K562 (cell line): Measurements from ENCODE around the gene EEF2. TPM values are rescaled to one million over a fixed set of nuclear protein-coding genes. Genes with fewer than 3 reads are reported as not detected.

Experiments
- ATF2 ChIP-seq: sonication (generic); formaldehyde crosslinking; IDR thresholded peaks from 2 replicates; pipeline ENCODE4 v1.8.1; 2022; ENCODE audit warnings: missing genetic modification reagents
- ELK1 ChIP-seq: sonication (generic); formaldehyde crosslinking; IDR thresholded peaks from 2 replicates; pipeline ENCODE4 v1.8.1; 2022; ENCODE audit warnings: missing genetic modification reagents
- HDGF ChIP-seq: fragments of 450-650 bp; IDR thresholded peaks from 2 replicates; pipeline ENCODE4 v1.6.1; 2016
- KDM2B ChIP-seq: fragments of 250-450 bp; sonication (Bioruptor Pico); IDR thresholded peaks from 2 replicates; pipeline ENCODE4 v1.8.0; 2021; ENCODE audit warnings: mild to moderate bottlenecking, moderate library complexity
- KLF1 ChIP-seq: fragments of 450-650 bp; IDR thresholded peaks from 2 replicates; pipeline ENCODE4 v1.6.1; 2016; ENCODE audit warnings: missing genetic modification characterization, missing compliant biosample characterization
- MCM2 ChIP-seq: fragments of 450-650 bp; IDR thresholded peaks from 2 replicates; pipeline ENCODE4 v1.6.1; 2017; ENCODE audit warnings: low read depth, mild to moderate bottlenecking
- NRF1 ChIP-seq, 2 experiments: fragments of 450-650 bp; IDR thresholded peaks in 1 of 2; conservative IDR thresholded peaks in 1 of 2; 2 replicates each; pipeline ENCODE4 v1.6.1; 2014; ENCODE audit warnings: mild to moderate bottlenecking in 2 of 2
- SMAD4 ChIP-seq: fragments of 250-450 bp; sonication (Bioruptor Pico); conservative IDR thresholded peaks from 2 replicates; pipeline ENCODE4 v1.8.0; 2021; ENCODE audit warnings: inconsistent platforms, mild to moderate bottlenecking, moderate library complexity
- TEAD1 ChIP-seq, 2 experiments: fragments of 450-650 bp in 1 of 2; sonication (generic) in 1 of 2; formaldehyde crosslinking; IDR thresholded peaks; 2 replicates each; pipeline versions ENCODE4 v1.4.0 to v1.8.0; 2020 to 2022; ENCODE audit warnings: mild to moderate bottlenecking in 2 of 2, missing genetic modification reagents in 1 of 2
- YY1 ChIP-seq, 3 experiments: IDR thresholded peaks; 2 replicates each; pipeline ENCODE4 v1.6.1; 2011; ENCODE audit warnings: low read length in 2 of 3, mild to moderate bottlenecking in 2 of 3, moderate library complexity in 2 of 3, borderline replicate concordance in 1 of 3, control low read depth in 1 of 3, low read depth in 1 of 3; ENCODE audit not compliant: insufficient read depth in 3 of 3, insufficient replicate concordance in 2 of 3, control insufficient read depth in 1 of 3, insufficient read length in 1 of 3; ENCODE audit errors: extremely low read depth in 1 of 3
- ZFP36 ChIP-seq: fragments of 150-350 bp; IDR thresholded peaks from 2 replicates; pipeline ENCODE4 v1.6.1; 2018; ENCODE audit warnings: low read length, low read depth; ENCODE audit not compliant: partially characterized antibody
- ZNF134 ChIP-seq: fragments of 250-450 bp; sonication (Bioruptor Pico); conservative IDR thresholded peaks from 2 replicates; pipeline ENCODE4 v1.4.0; 2020
- ZNF445 ChIP-seq: fragments of 250-450 bp; sonication (Bioruptor Pico); IDR thresholded peaks from 2 replicates; pipeline ENCODE4 v1.4.0; 2020; ENCODE audit warnings: low read depth, mild to moderate bottlenecking, moderate library complexity
- ZNF778 ChIP-seq: fragments of 450-650 bp; formaldehyde crosslinking; IDR thresholded peaks from 2 replicates; pipeline ENCODE4 v1.4.0; 2020; ENCODE audit warnings: mild to moderate bottlenecking, moderate library complexity
- polyA plus RNA-seq, 8 experiments: library from polyadenylated mRNA; depleted of rRNA in 4 of 8; stranded (reverse) in 5 of 8; unstranded in 3 of 8; fragments of >200 nt; fragmentation: Nextera tagmentation in 2 of 8; fragmentation: Illumina TruSeq in 1 of 8; extraction: Ambion mirVana in 2 of 8; extraction: Trizol in 1 of 8; gene quantifications; 2 replicates each; pipeline versions ENCODE4 v1.2.1 to v1.2.3, GENCODE V29; 2011 to 2014; ENCODE audit warnings: inconsistent platforms in 1 of 8, missing spikeins in 1 of 8
- total RNA-seq, 7 experiments: library from RNA; depleted of rRNA in 6 of 7; stranded (reverse); fragments of >200 nt in 6 of 7; fragmentation: Illumina TruSeq in 2 of 7; extraction: Trizol in 2 of 7; gene quantifications; 2 replicates each; pipeline versions ENCODE4 v1.2.1 to v1.2.3, GENCODE V29; 2011 to 2021; ENCODE audit warnings: low replicate concordance in 1 of 7
- TF ChIP-seq, protein P1 (sequence below): sonication (generic); formaldehyde crosslinking; IDR thresholded peaks from 2 replicates; pipeline ENCODE4 v1.8.0; 2022; ENCODE audit warnings: mild to moderate bottlenecking, missing genetic modification reagents
- TF ChIP-seq, protein P2 (sequence below): fragments of 450-650 bp; formaldehyde crosslinking; IDR thresholded peaks from 2 replicates; pipeline ENCODE4 v1.4.0; 2020; ENCODE audit warnings: mild to moderate bottlenecking, moderate library complexity

EEF2 gene
- total and polyA plus RNA-seq, 9 of the 15 experiments (the other 6 are each of a cell fraction or from before 2014, with no cell fraction given), result 372 to 3,003 (median 1,453) TPM

- no peak for TF ChIP-seq ZFP36
- no peak for TF ChIP-seq ZNF778
- TF ChIP-seq ELK1 (CRISPR knock-in tag), result peak; percentile 61; the same call in 1 of the 2 replicates
- no peak for TF ChIP-seq ZNF445
- TF ChIP-seq KLF1 (tag), result no peak
- peak; percentile 52; the same call in 1 of the 2 replicates for TF ChIP-seq ATF2
- TF ChIP-seq, protein P1, sequence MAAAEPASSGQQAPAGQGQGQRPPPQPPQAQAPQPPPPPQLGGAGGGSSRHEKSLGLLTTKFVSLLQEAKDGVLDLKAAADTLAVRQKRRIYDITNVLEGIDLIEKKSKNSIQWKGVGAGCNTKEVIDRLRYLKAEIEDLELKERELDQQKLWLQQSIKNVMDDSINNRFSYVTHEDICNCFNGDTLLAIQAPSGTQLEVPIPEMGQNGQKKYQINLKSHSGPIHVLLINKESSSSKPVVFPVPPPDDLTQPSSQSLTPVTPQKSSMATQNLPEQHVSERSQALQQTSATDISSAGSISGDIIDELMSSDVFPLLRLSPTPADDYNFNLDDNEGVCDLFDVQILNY, result no peak
- TF ChIP-seq HDGF, result no peak
- TF ChIP-seq TEAD1 (CRISPR knock-in tag; IDR thresholded peaks at IDR 0.05), result no peak
- no peak for TF ChIP-seq MCM2
- no peak for TF ChIP-seq NRF1 (conservative IDR thresholded peaks at IDR 0.05 in 1 of 2, IDR thresholded peaks at IDR 0.05 in 1 of 2)
- TF ChIP-seq ZNF134 (CRISPR knock-in tag), result no peak
- TF ChIP-seq, protein P2, sequence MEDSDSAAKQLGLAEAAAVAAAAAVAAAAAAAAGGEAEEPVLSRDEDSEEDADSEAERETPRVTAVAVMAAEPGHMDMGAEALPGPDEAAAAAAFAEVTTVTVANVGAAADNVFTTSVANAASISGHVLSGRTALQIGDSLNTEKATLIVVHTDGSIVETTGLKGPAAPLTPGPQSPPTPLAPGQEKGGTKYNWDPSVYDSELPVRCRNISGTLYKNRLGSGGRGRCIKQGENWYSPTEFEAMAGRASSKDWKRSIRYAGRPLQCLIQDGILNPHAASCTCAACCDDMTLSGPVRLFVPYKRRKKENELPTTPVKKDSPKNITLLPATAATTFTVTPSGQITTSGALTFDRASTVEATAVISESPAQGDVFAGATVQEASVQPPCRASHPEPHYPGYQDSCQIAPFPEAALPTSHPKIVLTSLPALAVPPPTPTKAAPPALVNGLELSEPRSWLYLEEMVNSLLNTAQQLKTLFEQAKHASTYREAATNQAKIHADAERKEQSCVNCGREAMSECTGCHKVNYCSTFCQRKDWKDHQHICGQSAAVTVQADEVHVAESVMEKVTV (CRISPR knock-in tag), result no peak
- no peak for TF ChIP-seq SMAD4 (CRISPR knock-in tag)
- no peak for TF ChIP-seq YY1 (IDR thresholded peaks at IDR 0.05; ENCODE audit: borderline replicate concordance in 1 of 3, control insufficient read depth in 1 of 3, extremely low read depth in 1 of 3, insufficient read depth in 3 of 3, insufficient read length in 1 of 3, insufficient replicate concordance in 2 of 3, low read depth in 1 of 3, low read length in 2 of 3)
- TF ChIP-seq KDM2B, result no peak
Observed at GRCh38 chr19:3982701-3983541, 2.3 kb downstream of the EEF2 start (continued).
